GM23338 (cell line): ENCODE data around the gene TRIO. TPM values are rescaled to one million over a fixed set of nuclear protein-coding genes. Genes with fewer than 3 reads are reported as not detected.

Experiments
- ATAC-seq: fragments of 200-7000 bp; cut with Tn5 transposase; 3 replicates; pipeline ENCODE4 v1.9.1; 2020
- DNase-seq: peaks from one replicate; pipeline ENCODE4 v3.0.0-alpha.2; 2015; ENCODE audit warnings: low spot score
- H2AFZ ChIP-seq: fragments of 200-600 bp; sonication (generic); 2 replicates; pipeline ENCODE4 v1.8.0; 2016; ENCODE audit warnings: antibody characterized with exemption, mild to moderate bottlenecking, moderate library complexity
- H3F3A ChIP-seq: fragments of 200-600 bp; sonication (generic); replicated peaks from 2 replicates; pipeline ENCODE4 v1.8.0; 2017; ENCODE audit warnings: antibody characterized with exemption, mixed run types, low read depth
- H3K27ac ChIP-seq: fragments of 200-600 bp; sonication (generic); 2 replicates; pipeline ENCODE4 v1.6.1; 2016; ENCODE audit warnings: low read depth
- H3K27me3 ChIP-seq: fragments of 200-600 bp; sonication (generic); 2 replicates; pipeline ENCODE4 v1.8.0; 2016; ENCODE audit warnings: mild to moderate bottlenecking, mixed run types, moderate library complexity; ENCODE audit not compliant: insufficient read depth
- H3K36me3 ChIP-seq: fragments of 200-600 bp; sonication (generic); 2 replicates; pipeline ENCODE4 v1.8.0; 2016; ENCODE audit warnings: mild to moderate bottlenecking; ENCODE audit not compliant: insufficient read depth
- H3K4me1 ChIP-seq: fragments of 200-600 bp; sonication (generic); 2 replicates; pipeline ENCODE4 v1.8.0; 2016; ENCODE audit warnings: mild to moderate bottlenecking, moderate library complexity; ENCODE audit not compliant: insufficient read depth
- H3K4me2 ChIP-seq: fragments of 200-600 bp; sonication (generic); 2 replicates; pipeline ENCODE4 v1.7.1; 2017; ENCODE audit warnings: mixed run types
- H3K4me3 ChIP-seq: fragments of 200-600 bp; sonication (generic); 2 replicates; pipeline ENCODE4 v1.6.1; 2016; ENCODE audit warnings: mixed run types
- H3K79me2 ChIP-seq: fragments of 200-600 bp; sonication (generic); replicated peaks from 2 replicates; pipeline ENCODE4 v1.8.0; 2017; ENCODE audit warnings: mild to moderate bottlenecking; ENCODE audit not compliant: insufficient read depth
- H3K9me2 ChIP-seq: fragments of 200-600 bp; sonication (generic); 2 replicates; pipeline ENCODE4 v1.8.0; 2017; ENCODE audit not compliant: insufficient read depth
- H4K20me1 ChIP-seq: fragments of 200-600 bp; sonication (generic); replicated peaks from 2 replicates; pipeline ENCODE4 v1.8.0; 2017; ENCODE audit warnings: mild to moderate bottlenecking; ENCODE audit not compliant: insufficient read depth
- H3K27ac Mint-ChIP-seq: 2 replicates; pipeline ENCODE4 v1.8.0; 2020; ENCODE audit warnings: inconsistent platforms, mild to moderate bottlenecking, moderate library complexity, mixed read lengths
- H3K27me3 Mint-ChIP-seq: 3 replicates; pipeline ENCODE4 v1.8.0; 2022; ENCODE audit warnings: low read depth, mild to moderate bottlenecking, moderate library complexity, mixed read lengths, inconsistent platforms; ENCODE audit not compliant: insufficient read depth, poor library complexity
- H3K36me3 Mint-ChIP-seq: 3 replicates; pipeline ENCODE4 v1.8.0; 2021; ENCODE audit warnings: low read depth, mild to moderate bottlenecking, inconsistent platforms, moderate library complexity, mixed read lengths
- H3K4me1 Mint-ChIP-seq: 3 replicates; pipeline ENCODE4 v1.8.0; 2020; ENCODE audit warnings: mild to moderate bottlenecking, inconsistent platforms, mixed read lengths
- H3K4me3 Mint-ChIP-seq: 3 replicates; pipeline ENCODE4 v1.8.0; 2021; ENCODE audit warnings: moderate library complexity, mild to moderate bottlenecking, inconsistent platforms, mixed read lengths
- H3K9me3 Mint-ChIP-seq: 3 replicates; pipeline ENCODE4 v1.8.0; 2020; ENCODE audit warnings: moderate library complexity, mild to moderate bottlenecking, inconsistent platforms, mixed read lengths
- CREB1 ChIP-seq: fragments of 250-450 bp; sonication (Bioruptor Pico); IDR thresholded peaks from 2 replicates; pipeline ENCODE4 v1.5.0; 2020; ENCODE audit warnings: low read depth, mild to moderate bottlenecking, moderate library complexity
- CTCF ChIP-seq, 2 experiments: fragments of 200-600 bp in 1 of 2; sonication (generic) in 1 of 2; conservative IDR thresholded peaks; 2 replicates each; pipeline versions ENCODE4 v1.5.1 to v1.6.1; 2016 to 2017; ENCODE audit warnings: antibody characterized with exemption in 2 of 2, low read depth in 2 of 2, mild to moderate bottlenecking in 2 of 2, moderate library complexity in 1 of 2
- EZH2 ChIP-seq: fragments of 200-600 bp; sonication (generic); IDR thresholded peaks from one replicate; pipeline ENCODE4 v1.8.0; 2017; ENCODE audit warnings: antibody characterized with exemption, mild to moderate bottlenecking, low read depth; ENCODE audit not compliant: unreplicated experiment
- EZH2phosphoT487 ChIP-seq: fragments of 200-600 bp; sonication (generic); IDR thresholded peaks from one replicate; pipeline ENCODE4 v1.8.1; 2018; ENCODE audit warnings: antibody characterized with exemption; ENCODE audit not compliant: unreplicated experiment
- JUNB ChIP-seq: IDR thresholded peaks from one replicate; pipeline ENCODE4 v1.6.1; 2016; ENCODE audit warnings: antibody characterized with exemption; ENCODE audit not compliant: unreplicated experiment
- NANOG ChIP-seq: IDR thresholded peaks from 2 replicates; pipeline ENCODE4 v1.6.1; 2016; ENCODE audit warnings: antibody characterized with exemption, borderline replicate concordance
- POLR2AphosphoS5 ChIP-seq: IDR thresholded peaks from 2 replicates; pipeline ENCODE4 v1.6.1; 2016; ENCODE audit warnings: antibody characterized with exemption, low read depth
- STAT1 ChIP-seq: IDR thresholded peaks from one replicate; pipeline ENCODE4 v1.6.1; 2016; ENCODE audit warnings: antibody characterized with exemption; ENCODE audit not compliant: unreplicated experiment
- ZNF114 ChIP-seq: fragments of 250-450 bp; sonication (Bioruptor Pico); IDR thresholded peaks from 2 replicates; pipeline ENCODE4 v1.5.0; 2020; ENCODE audit warnings: mild to moderate bottlenecking, moderate library complexity
- ZNF331 ChIP-seq: fragments of 250-450 bp; sonication (Bioruptor Pico); IDR thresholded peaks from 2 replicates; pipeline ENCODE4 v1.5.0; 2020; ENCODE audit warnings: low read depth, mild to moderate bottlenecking, moderate library complexity
- polyA plus RNA-seq: library from polyadenylated mRNA; unstranded; fragments of >200 nt; fragmentation: Nextera tagmentation; extraction: Ambion mirVana; gene quantifications from 2 replicates; pipeline ENCODE4 v1.2.1, GENCODE V29; 2016
- total RNA-seq: library from RNA; depleted of rRNA; stranded (reverse); fragments of >200 nt; shearing (Covaris generic); gene quantifications from 2 replicates; pipeline ENCODE4 v1.2.3, GENCODE V29; 2014
- TF ChIP-seq, protein P1 (sequence below): IDR thresholded peaks from one replicate; pipeline ENCODE4 v1.6.1; 2018; ENCODE audit warnings: antibody characterized with exemption; ENCODE audit not compliant: unreplicated experiment
- TF ChIP-seq, protein P2 (sequence below): IDR thresholded peaks from 2 replicates; pipeline ENCODE4 v1.6.1; 2016; ENCODE audit warnings: antibody characterized with exemption
- TF ChIP-seq, protein P3 (sequence below): fragments of 250-450 bp; sonication (Bioruptor Pico); IDR thresholded peaks from 2 replicates; pipeline ENCODE4 v1.5.0; 2020; ENCODE audit warnings: mild to moderate bottlenecking, moderate library complexity

TRIO gene
- total and polyA plus RNA-seq, 2 experiments from 2014 or later: 13.8 to 113 TPM

- Mint-ChIP-seq H3K4me3 (peak overlapping the region; percentile 84), H3K27ac (no peak overlapping the region), H3K4me1 (peaks cover 60% of the 10 kb centered on the region), H3K27me3 (peaks cover 13% of the 10 kb centered on the region), H3K9me3 (no peaks in the 10 kb centered on the region; the same call in 2 of the 3 replicates), H3K36me3 (no peaks in the 10 kb centered on the region; the same call in 2 of the 3 replicates)
- no peaks in the 10 kb centered on the region for H3K36me3 ChIP-seq
- H3K79me2 ChIP-seq: peaks cover 59% of the 10 kb centered on the region
- TF ChIP-seq JUNB (no peak), EZH2phosphoT487 (no peak), ZNF331 (CRISPR knock-in tag) (no peak), NANOG (no peak), EZH2 (no peak), STAT1 (no peak), POLR2AphosphoS5 (no peak), CTCF (conservative IDR thresholded peaks at IDR 0.05; ENCODE audit: low read depth in 2 of 2) (no peak), CREB1 (CRISPR knock-in tag) (no peak), ZNF114 (CRISPR knock-in tag) (no peak)
- TF ChIP-seq, protein P1, sequence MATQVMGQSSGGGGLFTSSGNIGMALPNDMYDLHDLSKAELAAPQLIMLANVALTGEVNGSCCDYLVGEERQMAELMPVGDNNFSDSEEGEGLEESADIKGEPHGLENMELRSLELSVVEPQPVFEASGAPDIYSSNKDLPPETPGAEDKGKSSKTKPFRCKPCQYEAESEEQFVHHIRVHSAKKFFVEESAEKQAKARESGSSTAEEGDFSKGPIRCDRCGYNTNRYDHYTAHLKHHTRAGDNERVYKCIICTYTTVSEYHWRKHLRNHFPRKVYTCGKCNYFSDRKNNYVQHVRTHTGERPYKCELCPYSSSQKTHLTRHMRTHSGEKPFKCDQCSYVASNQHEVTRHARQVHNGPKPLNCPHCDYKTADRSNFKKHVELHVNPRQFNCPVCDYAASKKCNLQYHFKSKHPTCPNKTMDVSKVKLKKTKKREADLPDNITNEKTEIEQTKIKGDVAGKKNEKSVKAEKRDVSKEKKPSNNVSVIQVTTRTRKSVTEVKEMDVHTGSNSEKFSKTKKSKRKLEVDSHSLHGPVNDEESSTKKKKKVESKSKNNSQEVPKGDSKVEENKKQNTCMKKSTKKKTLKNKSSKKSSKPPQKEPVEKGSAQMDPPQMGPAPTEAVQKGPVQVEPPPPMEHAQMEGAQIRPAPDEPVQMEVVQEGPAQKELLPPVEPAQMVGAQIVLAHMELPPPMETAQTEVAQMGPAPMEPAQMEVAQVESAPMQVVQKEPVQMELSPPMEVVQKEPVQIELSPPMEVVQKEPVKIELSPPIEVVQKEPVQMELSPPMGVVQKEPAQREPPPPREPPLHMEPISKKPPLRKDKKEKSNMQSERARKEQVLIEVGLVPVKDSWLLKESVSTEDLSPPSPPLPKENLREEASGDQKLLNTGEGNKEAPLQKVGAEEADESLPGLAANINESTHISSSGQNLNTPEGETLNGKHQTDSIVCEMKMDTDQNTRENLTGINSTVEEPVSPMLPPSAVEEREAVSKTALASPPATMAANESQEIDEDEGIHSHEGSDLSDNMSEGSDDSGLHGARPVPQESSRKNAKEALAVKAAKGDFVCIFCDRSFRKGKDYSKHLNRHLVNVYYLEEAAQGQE: no peak
- TF ChIP-seq, protein P2, sequence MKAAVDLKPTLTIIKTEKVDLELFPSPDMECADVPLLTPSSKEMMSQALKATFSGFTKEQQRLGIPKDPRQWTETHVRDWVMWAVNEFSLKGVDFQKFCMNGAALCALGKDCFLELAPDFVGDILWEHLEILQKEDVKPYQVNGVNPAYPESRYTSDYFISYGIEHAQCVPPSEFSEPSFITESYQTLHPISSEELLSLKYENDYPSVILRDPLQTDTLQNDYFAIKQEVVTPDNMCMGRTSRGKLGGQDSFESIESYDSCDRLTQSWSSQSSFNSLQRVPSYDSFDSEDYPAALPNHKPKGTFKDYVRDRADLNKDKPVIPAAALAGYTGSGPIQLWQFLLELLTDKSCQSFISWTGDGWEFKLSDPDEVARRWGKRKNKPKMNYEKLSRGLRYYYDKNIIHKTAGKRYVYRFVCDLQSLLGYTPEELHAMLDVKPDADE: no peak
- TF ChIP-seq, protein P3, sequence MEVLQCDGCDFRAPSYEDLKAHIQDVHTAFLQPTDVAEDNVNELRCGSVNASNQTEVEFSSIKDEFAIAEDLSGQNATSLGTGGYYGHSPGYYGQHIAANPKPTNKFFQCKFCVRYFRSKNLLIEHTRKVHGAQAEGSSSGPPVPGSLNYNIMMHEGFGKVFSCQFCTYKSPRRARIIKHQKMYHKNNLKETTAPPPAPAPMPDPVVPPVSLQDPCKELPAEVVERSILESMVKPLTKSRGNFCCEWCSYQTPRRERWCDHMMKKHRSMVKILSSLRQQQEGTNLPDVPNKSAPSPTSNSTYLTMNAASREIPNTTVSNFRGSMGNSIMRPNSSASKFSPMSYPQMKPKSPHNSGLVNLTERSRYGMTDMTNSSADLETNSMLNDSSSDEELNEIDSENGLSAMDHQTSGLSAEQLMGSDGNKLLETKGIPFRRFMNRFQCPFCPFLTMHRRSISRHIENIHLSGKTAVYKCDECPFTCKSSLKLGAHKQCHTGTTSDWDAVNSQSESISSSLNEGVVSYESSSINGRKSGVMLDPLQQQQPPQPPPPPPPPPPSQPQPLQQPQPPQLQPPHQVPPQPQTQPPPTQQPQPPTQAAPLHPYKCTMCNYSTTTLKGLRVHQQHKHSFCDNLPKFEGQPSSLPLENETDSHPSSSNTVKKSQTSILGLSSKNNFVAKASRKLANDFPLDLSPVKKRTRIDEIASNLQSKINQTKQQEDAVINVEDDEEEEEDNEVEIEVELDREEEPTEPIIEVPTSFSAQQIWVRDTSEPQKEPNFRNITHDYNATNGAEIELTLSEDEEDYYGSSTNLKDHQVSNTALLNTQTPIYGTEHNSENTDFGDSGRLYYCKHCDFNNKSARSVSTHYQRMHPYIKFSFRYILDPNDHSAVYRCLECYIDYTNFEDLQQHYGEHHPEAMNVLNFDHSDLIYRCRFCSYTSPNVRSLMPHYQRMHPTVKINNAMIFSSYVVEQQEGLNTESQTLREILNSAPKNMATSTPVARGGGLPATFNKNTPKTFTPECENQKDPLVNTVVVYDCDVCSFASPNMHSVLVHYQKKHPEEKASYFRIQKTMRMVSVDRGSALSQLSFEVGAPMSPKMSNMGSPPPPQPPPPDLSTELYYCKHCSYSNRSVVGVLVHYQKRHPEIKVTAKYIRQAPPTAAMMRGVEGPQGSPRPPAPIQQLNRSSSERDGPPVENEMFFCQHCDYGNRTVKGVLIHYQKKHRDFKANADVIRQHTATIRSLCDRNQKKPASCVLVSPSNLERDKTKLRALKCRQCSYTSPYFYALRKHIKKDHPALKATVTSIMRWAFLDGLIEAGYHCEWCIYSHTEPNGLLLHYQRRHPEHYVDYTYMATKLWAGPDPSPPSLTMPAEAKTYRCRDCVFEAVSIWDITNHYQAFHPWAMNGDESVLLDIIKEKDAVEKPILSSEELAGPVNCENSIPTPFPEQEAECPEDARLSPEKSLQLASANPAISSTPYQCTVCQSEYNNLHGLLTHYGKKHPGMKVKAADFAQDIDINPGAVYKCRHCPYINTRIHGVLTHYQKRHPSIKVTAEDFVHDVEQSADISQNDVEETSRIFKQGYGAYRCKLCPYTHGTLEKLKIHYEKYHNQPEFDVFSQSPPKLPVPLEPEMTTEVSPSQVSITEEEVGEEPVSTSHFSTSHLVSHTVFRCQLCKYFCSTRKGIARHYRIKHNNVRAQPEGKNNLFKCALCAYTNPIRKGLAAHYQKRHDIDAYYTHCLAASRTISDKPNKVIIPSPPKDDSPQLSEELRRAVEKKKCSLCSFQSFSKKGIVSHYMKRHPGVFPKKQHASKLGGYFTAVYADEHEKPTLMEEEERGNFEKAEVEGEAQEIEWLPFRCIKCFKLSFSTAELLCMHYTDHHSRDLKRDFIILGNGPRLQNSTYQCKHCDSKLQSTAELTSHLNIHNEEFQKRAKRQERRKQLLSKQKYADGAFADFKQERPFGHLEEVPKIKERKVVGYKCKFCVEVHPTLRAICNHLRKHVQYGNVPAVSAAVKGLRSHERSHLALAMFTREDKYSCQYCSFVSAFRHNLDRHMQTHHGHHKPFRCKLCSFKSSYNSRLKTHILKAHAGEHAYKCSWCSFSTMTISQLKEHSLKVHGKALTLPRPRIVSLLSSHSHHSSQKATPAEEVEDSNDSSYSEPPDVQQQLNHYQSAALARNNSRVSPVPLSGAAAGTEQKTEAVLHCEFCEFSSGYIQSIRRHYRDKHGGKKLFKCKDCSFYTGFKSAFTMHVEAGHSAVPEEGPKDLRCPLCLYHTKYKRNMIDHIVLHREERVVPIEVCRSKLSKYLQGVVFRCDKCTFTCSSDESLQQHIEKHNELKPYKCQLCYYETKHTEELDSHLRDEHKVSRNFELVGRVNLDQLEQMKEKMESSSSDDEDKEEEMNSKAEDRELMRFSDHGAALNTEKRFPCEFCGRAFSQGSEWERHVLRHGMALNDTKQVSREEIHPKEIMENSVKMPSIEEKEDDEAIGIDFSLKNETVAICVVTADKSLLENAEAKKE (CRISPR knock-in tag): no peak
- peaks cover 56% of the 10 kb centered on the region for H4K20me1 ChIP-seq
- H3K4me1 ChIP-seq: peaks cover 60% of the 10 kb centered on the region
- no peak overlapping the region for H2AFZ ChIP-seq
- peak overlapping the region; percentile 98 for H3K4me2 ChIP-seq
- H3F3A ChIP-seq: 0 out of 2 replicates have a peak, but pooled peaks cover 4% of the 10 kb centered on the region
- no peak overlapping the region for H3K27ac ChIP-seq
- H3K27me3 ChIP-seq: peaks cover 3% of the 10 kb centered on the region; the same call in 1 of the 2 replicates
- no peak for DNase-seq
- no peak for ATAC-seq
- H3K9me2 ChIP-seq: no peaks in the 10 kb centered on the region
- H3K4me3 ChIP-seq: peak overlapping the region; percentile 96
These were observed 2.5 kb downstream of the TRIO start for GRCh38 chr5:14145435-14146334.
